ENCODE results near the gene NOS2. TPM values are rescaled to one million over a fixed set of nuclear protein-coding genes. Genes with fewer than 3 reads are reported as not detected.

Gene NOS2
- total and polyA plus RNA-seq, 4 donors: 0.30 to 2.2 (median 0.89) TPM

DNA sequence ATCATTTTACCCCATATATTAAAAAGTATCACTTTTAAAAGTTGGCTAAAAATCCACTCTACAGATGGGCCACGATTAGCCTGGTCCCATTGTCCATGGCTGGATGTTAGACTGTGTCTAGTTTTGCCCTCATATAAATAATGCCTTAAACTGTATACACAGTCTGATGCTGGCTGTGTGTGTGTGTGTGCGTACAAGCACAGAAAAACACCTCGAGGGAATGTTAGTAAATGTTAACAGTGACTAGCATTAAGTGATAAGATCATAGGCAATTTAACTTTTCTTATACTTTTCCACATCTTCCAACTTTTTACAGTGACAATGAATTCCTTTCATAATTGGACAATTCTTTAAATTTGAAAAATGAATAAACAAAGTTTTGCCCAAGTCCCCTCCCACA is 8.2 kb downstream of the NOS2 start:
- no peaks in the 10 kb centered on the region for H3K36me3 ChIP-seq (ENCODE audit: control insufficient read depth in 4 of 4, insufficient read depth in 4 of 4, low read length in 4 of 4)
- 59 to 61% methylated on average over 3 of the region's 3 CpGs for WGBS, 2 donors
- H3K4me3 ChIP-seq: no peak overlapping the region
- peaks cover 0 to 8% (median 2%) of the 10 kb centered on the region in 5 donors for H3K4me1 ChIP-seq (ENCODE audit: control insufficient read depth in 5 of 5, insufficient read depth in 5 of 5, low read length in 5 of 5)
- no peak overlapping the region for H3K27ac ChIP-seq (ENCODE audit: low read depth in 1 of 2, low read length in 1 of 2)
- no peak overlapping the region for H3K9ac ChIP-seq (ENCODE audit: insufficient read depth in 1 of 2, low read length in 2 of 2)
- H3K27me3 ChIP-seq (ENCODE audit: control insufficient read depth in 3 of 3, insufficient read depth in 3 of 3, low read length in 2 of 3): peaks cover 0 to 23% (median 14%) of the 10 kb centered on the region in 3 donors
- TF ChIP-seq, protein P1, sequence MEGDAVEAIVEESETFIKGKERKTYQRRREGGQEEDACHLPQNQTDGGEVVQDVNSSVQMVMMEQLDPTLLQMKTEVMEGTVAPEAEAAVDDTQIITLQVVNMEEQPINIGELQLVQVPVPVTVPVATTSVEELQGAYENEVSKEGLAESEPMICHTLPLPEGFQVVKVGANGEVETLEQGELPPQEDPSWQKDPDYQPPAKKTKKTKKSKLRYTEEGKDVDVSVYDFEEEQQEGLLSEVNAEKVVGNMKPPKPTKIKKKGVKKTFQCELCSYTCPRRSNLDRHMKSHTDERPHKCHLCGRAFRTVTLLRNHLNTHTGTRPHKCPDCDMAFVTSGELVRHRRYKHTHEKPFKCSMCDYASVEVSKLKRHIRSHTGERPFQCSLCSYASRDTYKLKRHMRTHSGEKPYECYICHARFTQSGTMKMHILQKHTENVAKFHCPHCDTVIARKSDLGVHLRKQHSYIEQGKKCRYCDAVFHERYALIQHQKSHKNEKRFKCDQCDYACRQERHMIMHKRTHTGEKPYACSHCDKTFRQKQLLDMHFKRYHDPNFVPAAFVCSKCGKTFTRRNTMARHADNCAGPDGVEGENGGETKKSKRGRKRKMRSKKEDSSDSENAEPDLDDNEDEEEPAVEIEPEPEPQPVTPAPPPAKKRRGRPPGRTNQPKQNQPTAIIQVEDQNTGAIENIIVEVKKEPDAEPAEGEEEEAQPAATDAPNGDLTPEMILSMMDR (IDR thresholded peaks at IDR 0.05; ENCODE audit: control extremely low read depth, extremely low read depth): no peak
- H3K9me3 ChIP-seq (ENCODE audit: control insufficient read depth in 4 of 4, insufficient read depth in 3 of 4, low read length in 3 of 4): no peaks in the 10 kb centered on the region
- ATAC-seq (ENCODE audit: insufficient read depth, low FRiP score) (no peak), DNase-seq (no peak)

DNA sequence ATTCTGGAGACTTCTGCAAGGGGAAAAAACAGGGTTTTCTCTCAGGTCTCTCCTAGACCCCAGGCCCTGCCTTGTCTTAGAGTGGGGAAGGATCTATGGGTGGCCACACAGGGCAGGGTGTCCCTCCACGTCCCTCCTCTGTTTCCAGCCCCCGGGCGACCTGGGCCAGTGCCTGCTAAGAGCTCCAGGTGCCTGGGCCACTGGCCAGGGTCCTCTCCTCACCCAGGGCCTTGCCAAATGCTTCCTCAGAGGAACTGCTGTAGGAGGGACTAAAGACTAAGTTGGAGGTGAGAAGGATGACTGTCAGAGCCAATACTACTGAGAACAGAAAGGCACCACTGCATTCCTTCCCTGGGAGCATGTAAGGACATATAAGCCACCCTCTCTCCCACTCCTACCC is 11.4 kb downstream of the NOS2 start:
- TF ChIP-seq, protein P1 (IDR thresholded peaks at IDR 0.05; ENCODE audit: control extremely low read depth, extremely low read depth): no peak
- H3K4me3 ChIP-seq: no peak overlapping the region
- no peaks in the 10 kb centered on the region for H3K9me3 ChIP-seq (ENCODE audit: control insufficient read depth in 4 of 4, insufficient read depth in 3 of 4, low read length in 3 of 4)
- 81 to 84% methylated on average over 3 of the region's 3 CpGs for WGBS, 2 donors
- no peak for DNase-seq
- H3K36me3 ChIP-seq (ENCODE audit: control insufficient read depth in 4 of 4, insufficient read depth in 4 of 4, low read length in 4 of 4): no peaks in the 10 kb centered on the region
- no peak for ATAC-seq (ENCODE audit: insufficient read depth, low FRiP score)
- no peak overlapping the region for H3K27ac ChIP-seq (ENCODE audit: low read depth in 1 of 2, low read length in 1 of 2)
- peaks cover 0 to 7% (median 2%) of the 10 kb centered on the region in 5 donors for H3K4me1 ChIP-seq (ENCODE audit: control insufficient read depth in 5 of 5, insufficient read depth in 5 of 5, low read length in 5 of 5)
- peaks cover 0 to 11% (median 3%) of the 10 kb centered on the region in 3 donors for H3K27me3 ChIP-seq (ENCODE audit: control insufficient read depth in 3 of 3, insufficient read depth in 3 of 3, low read length in 2 of 3)
- H3K9ac ChIP-seq (ENCODE audit: insufficient read depth in 1 of 2, low read length in 2 of 2): no peak overlapping the region

- ATAC-seq (ENCODE audit: insufficient read depth, low FRiP score): no peak
- Histone ChIP-seq H3K4me1 (ENCODE audit: control insufficient read depth in 5 of 5, insufficient read depth in 5 of 5, low read length in 5 of 5) (peaks cover 0 to 4% (median 0%) of the 10 kb centered on the region in 5 donors), H3K4me3 (no peak overlapping the region), H3K36me3 (ENCODE audit: control insufficient read depth in 4 of 4, insufficient read depth in 4 of 4, low read length in 4 of 4) (no peaks in the 10 kb centered on the region), H3K9ac (ENCODE audit: insufficient read depth in 1 of 2, low read length in 2 of 2) (no peak overlapping the region), H3K9me3 (ENCODE audit: control insufficient read depth in 4 of 4, insufficient read depth in 3 of 4, low read length in 3 of 4) (no peaks in the 10 kb centered on the region), H3K27ac (ENCODE audit: low read depth in 1 of 2, low read length in 1 of 2) (peak overlapping the region in 1 of 2 donors; percentile 58), H3K27me3 (ENCODE audit: control insufficient read depth in 3 of 3, insufficient read depth in 3 of 3, low read length in 2 of 3) (no peaks in the 10 kb centered on the region)
- WGBS, 2 donors: 81 to 94% methylated on average over 9 of the region's 9 CpGs
- TF ChIP-seq, protein P1 (IDR thresholded peaks at IDR 0.05; ENCODE audit: control extremely low read depth, extremely low read depth): no peak
- DNase-seq: peak in 1 of 3 donors; percentile 19
Measured at GRCh38 chr17:27783440-27784350, 16.6 kb downstream of the NOS2 start.
